Measurements from ENCODE around the gene KIAA0825.

KIAA0825 gene

GRCh38 chr5:94376672-94377345 is 241.6 kb downstream of the KIAA0825 start:
- ChIA-PET POLR2A (no interaction called here), CTCF (no interaction called here)
- TF ChIP-seq L3MBTL2 (conservative IDR thresholded peaks at IDR 0.05) (peak; percentile 20; the same call in 1 of the 2 replicates), ARNT (IDR thresholded peaks at IDR 0.05) (no peak)
- DNase-seq (ENCODE audit: extremely low spot score), result peak; percentile 11

GRCh38 chr5:94375801-94376200 is 242.6 kb downstream of the KIAA0825 start:
- no peak for DNase-seq (ENCODE audit: extremely low spot score)
- TF ChIP-seq FOXA1 (IDR thresholded peaks at IDR 0.05) (no peak), SUZ12 (IDR thresholded peaks at IDR 0.05) (no peak), ELF4 (IDR thresholded peaks at IDR 0.05) (no peak), TARDBP (IDR thresholded peaks at IDR 0.05) (no peak), L3MBTL2 (conservative IDR thresholded peaks at IDR 0.05) (no peak), ZNF384 (IDR thresholded peaks at IDR 0.05) (no peak), ARNT (IDR thresholded peaks at IDR 0.05) (no peak), BHLHE40 (IDR thresholded peaks at IDR 0.05; ENCODE audit: borderline replicate concordance) (no peak), LEF1 (IDR thresholded peaks at IDR 0.05; ENCODE audit: borderline replicate concordance) (no peak), NFRKB (IDR thresholded peaks at IDR 0.05) (no peak), CTBP1 (IDR thresholded peaks at IDR 0.05; ENCODE audit: borderline replicate concordance) (no peak), PKNOX1 (IDR thresholded peaks at IDR 0.05) (no peak), SP1 (IDR thresholded peaks at IDR 0.05) (no peak), FOXM1 (IDR thresholded peaks at IDR 0.05; ENCODE audit: borderline replicate concordance) (no peak), HDGF (IDR thresholded peaks at IDR 0.05; ENCODE audit: borderline replicate concordance) (no peak), FOXK2 (IDR thresholded peaks at IDR 0.05) (no peak)
- POLR2A ChIA-PET, result no interaction called here
- CTCF ChIA-PET, result no interaction called here

- no peak for TF ChIP-seq ZNF384 (IDR thresholded peaks at IDR 0.05)
- no peak for TF ChIP-seq BHLHE40 (IDR thresholded peaks at IDR 0.05; ENCODE audit: borderline replicate concordance)
- TF ChIP-seq TARDBP (IDR thresholded peaks at IDR 0.05), result no peak
- no peak for TF ChIP-seq FOXM1 (IDR thresholded peaks at IDR 0.05; ENCODE audit: borderline replicate concordance)
- no peak for TF ChIP-seq HDGF (IDR thresholded peaks at IDR 0.05; ENCODE audit: borderline replicate concordance)
- no peak for TF ChIP-seq NFRKB (IDR thresholded peaks at IDR 0.05)
- no peak for TF ChIP-seq L3MBTL2 (conservative IDR thresholded peaks at IDR 0.05)
- TF ChIP-seq LEF1 (IDR thresholded peaks at IDR 0.05; ENCODE audit: borderline replicate concordance), result no peak
- TF ChIP-seq ELF4 (IDR thresholded peaks at IDR 0.05), result no peak
- no peak for TF ChIP-seq FOXA1 (IDR thresholded peaks at IDR 0.05)
- no peak for TF ChIP-seq FOXK2 (IDR thresholded peaks at IDR 0.05)
- no peak for TF ChIP-seq ARNT (IDR thresholded peaks at IDR 0.05)
- TF ChIP-seq SP1 (IDR thresholded peaks at IDR 0.05), result no peak
- no peak for TF ChIP-seq SUZ12 (IDR thresholded peaks at IDR 0.05)
- TF ChIP-seq CTBP1 (IDR thresholded peaks at IDR 0.05; ENCODE audit: borderline replicate concordance), result no peak
- no peak for TF ChIP-seq PKNOX1 (IDR thresholded peaks at IDR 0.05)
- ChIA-PET CTCF (no interaction called here), POLR2A (no interaction called here)
- no peak for DNase-seq (ENCODE audit: extremely low spot score)
Measured at GRCh38 chr5:94374336-94374735, 244.1 kb downstream of the KIAA0825 start.

GRCh38 chr5:94367900-94368299 is 250.5 kb downstream of the KIAA0825 start:
- no peak for DNase-seq (ENCODE audit: extremely low spot score)
- no peak for TF ChIP-seq CTBP1 (IDR thresholded peaks at IDR 0.05; ENCODE audit: borderline replicate concordance)
- ChIA-PET POLR2A (no interaction called here), CTCF (no interaction called here)

GRCh38 chr5:94366811-94367210 is 251.6 kb downstream of the KIAA0825 start:
- no peak for TF ChIP-seq L3MBTL2 (conservative IDR thresholded peaks at IDR 0.05)
- TF ChIP-seq ELF4 (IDR thresholded peaks at IDR 0.05), result no peak
- TF ChIP-seq NFRKB (IDR thresholded peaks at IDR 0.05), result no peak
- no peak for TF ChIP-seq LEF1 (IDR thresholded peaks at IDR 0.05; ENCODE audit: borderline replicate concordance)
- TF ChIP-seq SUZ12 (IDR thresholded peaks at IDR 0.05), result no peak
- TF ChIP-seq ARNT (IDR thresholded peaks at IDR 0.05), result no peak
- TF ChIP-seq SP1 (IDR thresholded peaks at IDR 0.05), result no peak
- no peak for TF ChIP-seq CTBP1 (IDR thresholded peaks at IDR 0.05; ENCODE audit: borderline replicate concordance)
- no peak for TF ChIP-seq TARDBP (IDR thresholded peaks at IDR 0.05)
- TF ChIP-seq FOXM1 (IDR thresholded peaks at IDR 0.05; ENCODE audit: borderline replicate concordance), result no peak
- no peak for TF ChIP-seq ZNF384 (IDR thresholded peaks at IDR 0.05)
- TF ChIP-seq FOXK2 (IDR thresholded peaks at IDR 0.05), result no peak
- no peak for TF ChIP-seq PKNOX1 (IDR thresholded peaks at IDR 0.05)
- TF ChIP-seq FOXA1 (IDR thresholded peaks at IDR 0.05), result no peak
- TF ChIP-seq BHLHE40 (IDR thresholded peaks at IDR 0.05; ENCODE audit: borderline replicate concordance), result no peak
- TF ChIP-seq HDGF (IDR thresholded peaks at IDR 0.05; ENCODE audit: borderline replicate concordance), result no peak
- ChIA-PET CTCF (no interaction called here), POLR2A (no interaction called here)
- no peak for DNase-seq (ENCODE audit: extremely low spot score)

- CTCF ChIA-PET, result no interaction called here
- DNase-seq (ENCODE audit: extremely low spot score), result no peak
- POLR2A ChIA-PET, result no interaction called here
- TF ChIP-seq HDGF (IDR thresholded peaks at IDR 0.05; ENCODE audit: borderline replicate concordance), result no peak
Measured at GRCh38 chr5:94362857-94363256, 255.5 kb downstream of the KIAA0825 start.
